ENCODE measurements around the gene SPRR5. TPM values are rescaled to one million over a fixed set of nuclear protein-coding genes. Genes with fewer than 3 reads are reported as not detected.

Gene SPRR5
- not detected in 2 replicates for total RNA-seq

GRCh38 chr1:152946651-152947256 is at the start of gene SPRR5:
Gene SPRR5, plus strand, starts transcription at chr1:152947206. Its CDS starts 1,349 bp downstream, at chr1:152948555.

GRCh38 chr1:152907686-152908601 is 39.1 kb upstream of the SPRR5 start, which contains the start of gene IVL:
Gene IVL, plus strand, starts transcription at chr1:152908546. Its CDS starts 1,252 bp downstream, at chr1:152909798.

GRCh38 chr1:152970495-152970894 is 23.5 kb downstream of the SPRR5 start, which contains the start of gene SPRR4:
Gene SPRR4, plus strand, starts transcription at chr1:152970648. Its CDS starts 1,243 bp downstream, at chr1:152971891.

GRCh38 chr1:152983743-152984142 is 36.7 kb downstream of the SPRR5 start, which contains the start of gene SPRR1A:
Gene SPRR1A, plus strand, starts transcription at chr1:152984081. Its CDS starts 1,150 bp downstream, at chr1:152985231.

Other genes starting within 250 kb of the SPRR5 start
- not detected in 2 replicates for gene LCE2A, start 248.9 kb upstream of the SPRR5 start, total RNA-seq
- gene LCE4A, start 239.0 kb upstream of the SPRR5 start, total RNA-seq, result not detected in 2 replicates
- not detected in 2 replicates for gene KPRP, start 189.2 kb upstream of the SPRR5 start, total RNA-seq
- not detected in 2 replicates for gene LCE1F, start 172.1 kb upstream of the SPRR5 start, total RNA-seq
- not detected in 2 replicates for gene LCE1E, start 160.9 kb upstream of the SPRR5 start, total RNA-seq
- gene LCE1D, start 150.5 kb upstream of the SPRR5 start, total RNA-seq, result not detected in 2 replicates
- not detected in 2 replicates for gene LCE1C, start 140.6 kb upstream of the SPRR5 start, total RNA-seq
- not detected in 2 replicates for gene LCE1B, start 135.2 kb upstream of the SPRR5 start, total RNA-seq
- gene LCE1A, start 119.7 kb upstream of the SPRR5 start, total RNA-seq, result not detected in 2 replicates
- not detected in 2 replicates for gene LCE6A, start 104.3 kb upstream of the SPRR5 start, total RNA-seq
- not detected in 2 replicates for gene LCE7A, start 87.2 kb upstream of the SPRR5 start, total RNA-seq
- gene SMCP, start 68.9 kb upstream of the SPRR5 start, total RNA-seq, result not detected in 2 replicates
- not detected in 2 replicates for gene IVL, start 38.7 kb upstream of the SPRR5 start, total RNA-seq
- gene SPRR4, start 23.4 kb downstream of the SPRR5 start, total RNA-seq, result not detected in 2 replicates
- gene SPRR1A, start 36.9 kb downstream of the SPRR5 start, total RNA-seq, result not detected in 2 replicates
- not detected in 2 replicates for gene SPRR3, start 54.5 kb downstream of the SPRR5 start, total RNA-seq
- not detected in 2 replicates for gene SPRR1B, start 84.0 kb downstream of the SPRR5 start, total RNA-seq
- not detected in 2 replicates for gene SPRR2D, start 93.9 kb downstream of the SPRR5 start, total RNA-seq
- not detected in 2 replicates for gene SPRR2A, start 110.3 kb downstream of the SPRR5 start, total RNA-seq
- not detected in 2 replicates for gene SPRR2B, start 124.4 kb downstream of the SPRR5 start, total RNA-seq
- not detected in 2 replicates for gene SPRR2E, start 147.3 kb downstream of the SPRR5 start, total RNA-seq
- gene SPRR2F, start 166.3 kb downstream of the SPRR5 start, total RNA-seq, result not detected in 2 replicates
- not detected in 2 replicates for gene SPRR2G, start 203.7 kb downstream of the SPRR5 start, total RNA-seq

All from bronchus fibroblast of lung (primary cell).